H9 (cell line): Measurements from ENCODE around the gene HACL1. TPM values are rescaled to one million over a fixed set of nuclear protein-coding genes. Genes with fewer than 3 reads are reported as not detected.

Source experiments
- DNase-seq: peaks from one replicate; pipeline ENCODE4 v3.0.0-alpha.2; 2017
- H2AFZ ChIP-seq: one replicate; pipeline ENCODE4 v1.6.1; 2013; ENCODE audit warnings: mild to moderate bottlenecking, low read length, control low read depth, moderate library complexity
- H2AK5ac ChIP-seq: 2 replicates; pipeline ENCODE4 v1.6.1; 2013; ENCODE audit warnings: low read length, control low read depth, mixed read lengths; ENCODE audit not compliant: insufficient read length
- H2BK120ac ChIP-seq: one replicate; pipeline ENCODE4 v1.6.1; 2013; ENCODE audit warnings: low read depth, mild to moderate bottlenecking, low read length, control low read depth, inconsistent platforms; ENCODE audit not compliant: poor library complexity, severe bottlenecking
- H2BK12ac ChIP-seq: 2 replicates; pipeline ENCODE4 v1.6.1; 2013; ENCODE audit warnings: low read length, control low read depth, mixed read lengths, low read depth; ENCODE audit not compliant: insufficient read length
- H2BK15ac ChIP-seq: 2 replicates; pipeline ENCODE4 v1.6.1; 2013; ENCODE audit warnings: low read depth, low read length, control low read depth
- H2BK20ac ChIP-seq: one replicate; pipeline ENCODE4 v1.6.1; 2013; ENCODE audit warnings: low read depth, mild to moderate bottlenecking, low read length, control low read depth, inconsistent platforms; ENCODE audit not compliant: poor library complexity, severe bottlenecking
- H2BK5ac ChIP-seq: 2 replicates; pipeline ENCODE4 v1.6.1; 2013; ENCODE audit warnings: low read length, control low read depth, mixed read lengths; ENCODE audit not compliant: insufficient read length
- H3K14ac ChIP-seq: 2 replicates; pipeline ENCODE4 v1.6.1; 2013; ENCODE audit warnings: low read length, control low read depth; ENCODE audit not compliant: insufficient read depth
- H3K18ac ChIP-seq: 2 replicates; pipeline ENCODE4 v1.6.1; 2013; ENCODE audit warnings: low read depth, mild to moderate bottlenecking, mixed read lengths, low read length, control low read depth; ENCODE audit not compliant: insufficient read length
- H3K23ac ChIP-seq: 2 replicates; pipeline ENCODE4 v1.6.1; 2013; ENCODE audit warnings: low read length, control low read depth, mixed read lengths, low read depth; ENCODE audit not compliant: insufficient read length
- H3K23me2 ChIP-seq: 2 replicates; pipeline ENCODE4 v1.6.1; 2013; ENCODE audit warnings: low read depth, mild to moderate bottlenecking, mixed read lengths, low read length, control low read depth; ENCODE audit not compliant: insufficient read length, poor library complexity, severe bottlenecking
- H3K27ac ChIP-seq: 2 replicates; pipeline ENCODE4 v1.5.1; 2013; ENCODE audit warnings: low read length, control low read depth, mixed read lengths, low read depth; ENCODE audit not compliant: insufficient read length
- H3K27me3 ChIP-seq: 2 replicates; pipeline ENCODE4 v1.6.1; 2013; ENCODE audit warnings: low read length, control low read depth, inconsistent platforms; ENCODE audit not compliant: insufficient read depth
- H3K4ac ChIP-seq: 2 replicates; pipeline ENCODE4 v1.6.1; 2013; ENCODE audit warnings: low read depth, mild to moderate bottlenecking, control low read depth, inconsistent platforms, low read length, moderate library complexity
- H3K4me1 ChIP-seq: 2 replicates; pipeline ENCODE4 v1.6.1; 2013; ENCODE audit warnings: low read length, control low read depth, inconsistent platforms; ENCODE audit not compliant: insufficient read depth
- H3K4me2 ChIP-seq: 2 replicates; pipeline ENCODE4 v1.6.1; 2013; ENCODE audit warnings: low read length, control low read depth, mixed read lengths; ENCODE audit not compliant: insufficient read length, insufficient read depth
- H3K56ac ChIP-seq: 2 replicates; pipeline ENCODE4 v1.6.1; 2013; ENCODE audit warnings: low read depth, mild to moderate bottlenecking, mixed read lengths, low read length, control low read depth; ENCODE audit not compliant: insufficient read length
- H3K79me1 ChIP-seq: 2 replicates; pipeline ENCODE4 v1.6.1; 2013; ENCODE audit warnings: low read depth, mild to moderate bottlenecking, moderate library complexity, low read length, control low read depth, inconsistent platforms; ENCODE audit not compliant: insufficient read depth, poor library complexity, severe bottlenecking
- H3K79me2 ChIP-seq: 2 replicates; pipeline ENCODE4 v1.6.1; 2013; ENCODE audit warnings: low read length, control low read depth, inconsistent platforms; ENCODE audit not compliant: insufficient read depth
- H3K9ac ChIP-seq: 2 replicates; pipeline ENCODE4 v1.6.1; 2013; ENCODE audit warnings: low read length, control low read depth, mixed read lengths; ENCODE audit not compliant: insufficient read length; ENCODE audit errors: extremely low read depth
- H3K9me3 ChIP-seq: one replicate; pipeline ENCODE4 v1.6.1; 2013; ENCODE audit warnings: low read depth, low read length, inconsistent platforms; ENCODE audit not compliant: control insufficient read depth
- H3T11ph ChIP-seq: one replicate; pipeline ENCODE4 v1.6.1; 2013; ENCODE audit warnings: mild to moderate bottlenecking, low read length, control low read depth, inconsistent platforms
- H4K20me1 ChIP-seq: one replicate; pipeline ENCODE4 v1.6.1; 2013; ENCODE audit not compliant: control insufficient read depth, insufficient read length, insufficient read depth
- H4K5ac ChIP-seq: 2 replicates; pipeline ENCODE4 v1.6.1; 2013; ENCODE audit warnings: low read depth, mild to moderate bottlenecking, mixed read lengths, low read length, control low read depth; ENCODE audit not compliant: insufficient read length
- H4K8ac ChIP-seq: replicated peaks from 2 replicates; pipeline ENCODE4 v1.6.1; 2013; ENCODE audit warnings: low read length, control low read depth, mixed read lengths, low read depth; ENCODE audit not compliant: insufficient read length
- H4K91ac ChIP-seq: 2 replicates; pipeline ENCODE4 v1.6.1; 2013; ENCODE audit warnings: low read depth, mild to moderate bottlenecking, moderate library complexity, mixed read lengths, low read length, control low read depth; ENCODE audit not compliant: insufficient read length
- H3K27ac Mint-ChIP-seq, 3 experiments: 2 replicates in 2 of 3; 3 replicates in 1 of 3; pipeline ENCODE4 v1.8.0; 2020 to 2021; ENCODE audit warnings: mixed read lengths in 3 of 3, mild to moderate bottlenecking in 1 of 3, moderate library complexity in 1 of 3
- H3K27me3 Mint-ChIP-seq: 2 replicates; pipeline ENCODE4 v1.8.0; 2021; ENCODE audit warnings: low read depth, mild to moderate bottlenecking, moderate library complexity, mixed read lengths
- H3K36me3 Mint-ChIP-seq, 3 experiments: 2 replicates in 2 of 3; 3 replicates in 1 of 3; pipeline ENCODE4 v1.8.0; 2020 to 2021; ENCODE audit warnings: low read depth in 3 of 3, mixed read lengths in 3 of 3; ENCODE audit not compliant: insufficient read depth in 1 of 3
- H3K4me1 Mint-ChIP-seq, 2 experiments: 2 replicates each; pipeline ENCODE4 v1.8.0; 2020; ENCODE audit warnings: mixed read lengths in 2 of 2
- H3K4me3 Mint-ChIP-seq, 2 experiments: 2 replicates in 1 of 2; 3 replicates in 1 of 2; pipeline ENCODE4 v1.8.0; 2020 to 2021; ENCODE audit warnings: mild to moderate bottlenecking in 2 of 2, mixed read lengths in 2 of 2, moderate library complexity in 1 of 2
- H3K9me3 Mint-ChIP-seq, 2 experiments: 2 replicates in 1 of 2; 3 replicates in 1 of 2; pipeline ENCODE4 v1.8.0; 2020; ENCODE audit warnings: mild to moderate bottlenecking in 2 of 2, mixed read lengths in 2 of 2, moderate library complexity in 1 of 2
- CTCF ChIP-seq: fragments of 200-600 bp; sonication (generic); conservative IDR thresholded peaks from 3 replicates; pipeline ENCODE4 v1.8.0; 2021; ENCODE audit warnings: antibody characterized with exemption, mild to moderate bottlenecking
- WGBS: extraction: QIAGEN DNeasy Blood & Tissue Kit; methylation state at CpG from one replicate; pipeline ENCODE4 v1.1.7; 2013; ENCODE audit warnings: missing lambda C conversion rate, low lambda C conversion rate, mixed read lengths; ENCODE audit not compliant: insufficient read length; ENCODE audit errors: extremely low coverage; 5-methylcytosine and 5-hydroxymethylcytosine counted together
- total RNA-seq: library from RNA; stranded (reverse); gene quantifications from 2 replicates; pipeline ENCODE4 v1.2.1, GENCODE V29; 2021

HACL1 gene
- total RNA-seq, 1 experiment from 2014 or later: 52.6 TPM

- Histone ChIP-seq H3K4me2 (no peak overlapping the region), H3K79me1 (no peaks in the 10 kb centered on the region), H2BK15ac (no peak overlapping the region), H3K14ac (no peak overlapping the region), H2BK12ac (no peak overlapping the region), H3K9ac (no peak overlapping the region), H2BK120ac (no peak overlapping the region), H4K5ac (no peak overlapping the region), H4K8ac (no peak overlapping the region), H2AFZ (no peak overlapping the region), H3K23ac (no peak overlapping the region), H3K79me2 (no peaks in the 10 kb centered on the region), H2BK20ac (no peak overlapping the region), H3K18ac (no peak overlapping the region), H3K4ac (no peak overlapping the region), H3K27me3 (no peaks in the 10 kb centered on the region; the same call in 1 of the 2 replicates), H2AK5ac (no peak overlapping the region), H4K20me1 (no peaks in the 10 kb centered on the region), H3K4me1 (no peaks in the 10 kb centered on the region), H3K9me3 (no peaks in the 10 kb centered on the region), H3K23me2 (no peaks in the 10 kb centered on the region), H2BK5ac (no peak overlapping the region), H4K91ac (no peak overlapping the region), H3K56ac (no peak overlapping the region), H3K27ac (no peak overlapping the region), H3T11ph (no peak overlapping the region)
- TF ChIP-seq CTCF: no peak
- H3K9me3 Mint-ChIP-seq: no peaks in the 10 kb centered on the region
- no peak overlapping the region for H3K27ac Mint-ChIP-seq
- no peaks in the 10 kb centered on the region for H3K36me3 Mint-ChIP-seq
- no peak for DNase-seq
- WGBS: no CpG with 5 or more reads among the region's 4 CpGs
- peaks cover 14% of the 10 kb centered on the region for H3K27me3 Mint-ChIP-seq
- H3K4me1 Mint-ChIP-seq: peaks cover 6 to 8% of the 10 kb centered on the region in 2 experiments
- H3K4me3 Mint-ChIP-seq: no peak overlapping the region; a peak in 1 of 5 replicates
These were observed 72.4 kb downstream of the HACL1 start for GRCh38 chr3:15528854-15529537.
